Uterus (tissue), 4 donors: Measurements from ENCODE around the gene CIZ1. TPM values are rescaled to one million over a fixed set of nuclear protein-coding genes. Genes with fewer than 3 reads are reported as not detected.

ENCODE experiments used
- DNase-seq, 2 donors: peaks; one replicate each; pipeline ENCODE4 v3.0.0-alpha.2; 2019 to 2020
- H3K27ac ChIP-seq, 2 donors: fragments of 200-600 bp; sonication (generic); 1 replicate in 1 of 2; 2 replicates in 1 of 2; pipeline ENCODE4 v1.5.1; 2016 to 2018
- H3K27me3 ChIP-seq, 2 donors: fragments of 200-600 bp; sonication (generic); one replicate each; pipeline ENCODE4 v1.5.1; 2018 to 2019; ENCODE audit warnings: control low read depth in 1 of 2
- H3K36me3 ChIP-seq, 2 donors: fragments of 200-600 bp; sonication (generic); one replicate each; pipeline ENCODE4 v1.5.1; 2019; ENCODE audit warnings: control low read depth in 1 of 2
- H3K4me1 ChIP-seq, 2 donors: fragments of 200-600 bp; sonication (generic); one replicate each; pipeline ENCODE4 v1.5.1; 2018 to 2019; ENCODE audit warnings: control low read depth in 1 of 2
- H3K4me3 ChIP-seq, 2 donors: fragments of 200-600 bp; sonication (generic); 1 replicate in 1 of 2; 2 replicates in 1 of 2; pipeline ENCODE4 v1.5.1; 2018 to 2019; ENCODE audit warnings: mild to moderate bottlenecking in 1 of 2
- H3K9me3 ChIP-seq, 2 donors: fragments of 200-600 bp; sonication (generic); one replicate each; pipeline ENCODE4 v1.5.1; 2019; ENCODE audit warnings: control low read depth in 1 of 2
- POLR2A ChIP-seq, 2 donors: fragments of 450-650 bp; IDR thresholded peaks; one replicate each; pipeline ENCODE4 v1.6.1; 2016; ENCODE audit warnings: antibody characterized with exemption in 2 of 2, mild to moderate bottlenecking in 1 of 2, moderate library complexity in 1 of 2
- intact Hi-C: fragments of 100-400 bp; cut with DNase I; formaldehyde crosslinking; loops from one replicate; pipeline ENCODE4 v1.15.1; 2023; ENCODE audit warnings: low total_unique reads
- total RNA-seq, 4 donors: library from RNA; depleted of rRNA in 3 of 4; stranded (reverse); fragments of >200 nt in 3 of 4; gene quantifications; one replicate each; pipeline versions ENCODE4 v1.1.0 to v1.2.4, GENCODE V29; 2014 to 2023
- TF ChIP-seq, protein P1 (sequence below), 4 experiments: fragments of 200-600 bp in 2 of 4; fragments of 450-650 bp in 2 of 4; sonication (generic) in 2 of 4; IDR thresholded peaks; one replicate each; pipeline ENCODE4 v1.5.1; 2016 to 2019; ENCODE audit warnings: antibody characterized with exemption in 4 of 4, mild to moderate bottlenecking in 2 of 4, moderate library complexity in 1 of 4
- donor health status: DM: yes; HTN: yes; CAD: no.

Gene CIZ1
- total RNA-seq, 4 donors from 2014 or later: 31.3 to 151 (median 52.6) TPM

- no peaks in the 10 kb centered on the region for H3K27me3 ChIP-seq
- no peaks in the 10 kb centered on the region for H3K36me3 ChIP-seq
- no peak overlapping the region for H3K4me3 ChIP-seq
- H3K27ac ChIP-seq: no peak overlapping the region
- intact Hi-C loops: loop anchor here (5.0 kb wide), 1 partner anchor 183 kb away; no protein-coding TSS in a partner anchor
- TF ChIP-seq POLR2A (IDR thresholded peaks at IDR 0.05): no peak
- TF ChIP-seq, protein P1, sequence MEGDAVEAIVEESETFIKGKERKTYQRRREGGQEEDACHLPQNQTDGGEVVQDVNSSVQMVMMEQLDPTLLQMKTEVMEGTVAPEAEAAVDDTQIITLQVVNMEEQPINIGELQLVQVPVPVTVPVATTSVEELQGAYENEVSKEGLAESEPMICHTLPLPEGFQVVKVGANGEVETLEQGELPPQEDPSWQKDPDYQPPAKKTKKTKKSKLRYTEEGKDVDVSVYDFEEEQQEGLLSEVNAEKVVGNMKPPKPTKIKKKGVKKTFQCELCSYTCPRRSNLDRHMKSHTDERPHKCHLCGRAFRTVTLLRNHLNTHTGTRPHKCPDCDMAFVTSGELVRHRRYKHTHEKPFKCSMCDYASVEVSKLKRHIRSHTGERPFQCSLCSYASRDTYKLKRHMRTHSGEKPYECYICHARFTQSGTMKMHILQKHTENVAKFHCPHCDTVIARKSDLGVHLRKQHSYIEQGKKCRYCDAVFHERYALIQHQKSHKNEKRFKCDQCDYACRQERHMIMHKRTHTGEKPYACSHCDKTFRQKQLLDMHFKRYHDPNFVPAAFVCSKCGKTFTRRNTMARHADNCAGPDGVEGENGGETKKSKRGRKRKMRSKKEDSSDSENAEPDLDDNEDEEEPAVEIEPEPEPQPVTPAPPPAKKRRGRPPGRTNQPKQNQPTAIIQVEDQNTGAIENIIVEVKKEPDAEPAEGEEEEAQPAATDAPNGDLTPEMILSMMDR (IDR thresholded peaks at IDR 0.05): peak in 3 of 4 experiments; percentile 18 to 41 (median 34)
- DNase-seq: peak in 1 of 2 donors; percentile 56
- H3K9me3 ChIP-seq: no peaks in the 10 kb centered on the region
- H3K4me1 ChIP-seq: peaks cover 5 to 14% of the 10 kb centered on the region in 2 donors
These were observed 66.3 kb downstream of the CIZ1 start for GRCh38 chr9:128124873-128125579.

GRCh38 chr9:128124451-128124850 lies 66.9 kb downstream of the CIZ1 start:
- Histone ChIP-seq H3K27me3 (no peaks in the 10 kb centered on the region), H3K36me3 (no peaks in the 10 kb centered on the region), H3K27ac (no peak overlapping the region), H3K9me3 (no peaks in the 10 kb centered on the region), H3K4me1 (peaks cover 5 to 14% of the 10 kb centered on the region in 2 donors), H3K4me3 (no peak overlapping the region)
- TF ChIP-seq POLR2A (IDR thresholded peaks at IDR 0.05): no peak
- TF ChIP-seq, protein P1 (IDR thresholded peaks at IDR 0.05): no peak
- no peak for DNase-seq
- intact Hi-C loops: loop anchor here (5.0 kb wide), 1 partner anchor 182 kb away; no protein-coding TSS in a partner anchor

GRCh38 chr9:128123451-128124080 lies 67.8 kb downstream of the CIZ1 start:
- no peak for DNase-seq
- intact Hi-C loops: loop anchor here (5.0 kb wide), 1 partner anchor 181 kb away; no protein-coding TSS in a partner anchor
- Histone ChIP-seq H3K4me1 (peaks cover 5 to 14% of the 10 kb centered on the region in 2 donors), H3K27me3 (no peaks in the 10 kb centered on the region), H3K4me3 (no peak overlapping the region), H3K27ac (no peak overlapping the region), H3K9me3 (no peaks in the 10 kb centered on the region), H3K36me3 (no peaks in the 10 kb centered on the region)
- TF ChIP-seq, protein P1 (IDR thresholded peaks at IDR 0.05): no peak
- TF ChIP-seq POLR2A (IDR thresholded peaks at IDR 0.05): no peak

DNA sequence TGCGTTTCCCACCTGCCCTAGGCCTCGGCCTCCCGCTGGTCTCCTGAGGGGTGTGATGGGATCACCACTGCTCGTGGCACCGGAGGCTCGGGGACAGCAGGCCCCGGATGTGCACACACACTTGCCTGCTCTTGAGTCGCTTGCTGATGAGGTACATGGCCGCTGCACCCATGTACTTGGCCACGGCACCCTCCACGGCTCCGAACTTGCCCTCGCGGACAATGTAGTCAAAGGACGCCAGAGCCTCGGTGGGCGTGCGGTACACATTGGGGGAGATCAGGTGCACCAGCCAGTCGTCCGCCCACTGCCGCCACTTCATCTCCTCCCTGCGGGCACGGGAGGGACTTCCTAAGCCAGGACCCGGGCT lies 68.6 kb downstream of the CIZ1 start:
- no peaks in the 10 kb centered on the region for H3K36me3 ChIP-seq
- peaks cover 5 to 14% of the 10 kb centered on the region in 2 donors for H3K4me1 ChIP-seq
- H3K27me3 ChIP-seq: no peaks in the 10 kb centered on the region
- intact Hi-C loops: loop anchor here (5.0 kb wide), 1 partner anchor 180 kb away; no protein-coding TSS in a partner anchor
- TF ChIP-seq POLR2A (IDR thresholded peaks at IDR 0.05): no peak
- TF ChIP-seq, protein P1 (IDR thresholded peaks at IDR 0.05): no peak
- no peak overlapping the region for H3K4me3 ChIP-seq
- H3K9me3 ChIP-seq: no peaks in the 10 kb centered on the region
- DNase-seq: no peak
- no peak overlapping the region for H3K27ac ChIP-seq
